Activated naive CD4-positive, alpha-beta T cell treated with anti-CD3 and anti-CD28 coated beads, Interleukin-2, amount 50 U/mL, for 24 hours (primary cell): ENCODE measurements around the gene WBP1.
"Not testable (repeated sequence)": the region's sequence is repeated elsewhere in the genome, so short reads cannot be mapped to it uniquely, and the experiment has no call there.

Experiments used
- H3K27ac Mint-ChIP-seq: one replicate; pipeline ENCODE4 v1.8.0; 2021; ENCODE audit warnings: mild to moderate bottlenecking, mixed read lengths
- H3K27me3 Mint-ChIP-seq: one replicate; pipeline ENCODE4 v1.8.0; 2021; ENCODE audit warnings: mixed read lengths
- H3K36me3 Mint-ChIP-seq: one replicate; pipeline ENCODE4 v1.8.0; 2021; ENCODE audit warnings: mixed read lengths
- H3K4me1 Mint-ChIP-seq: one replicate; pipeline ENCODE4 v1.8.0; 2021; ENCODE audit warnings: mixed read lengths
- H3K4me3 Mint-ChIP-seq: one replicate; pipeline ENCODE4 v1.8.0; 2021; ENCODE audit warnings: mild to moderate bottlenecking, mixed read lengths
- H3K9me3 Mint-ChIP-seq: one replicate; pipeline ENCODE4 v1.8.0; 2021; ENCODE audit warnings: mixed read lengths

WBP1 gene

GRCh38 chr2:74439803-74440377 is 18.3 kb upstream of the WBP1 start:
- peaks cover 16% of the 10 kb centered on the region for H3K27me3 Mint-ChIP-seq
- H3K4me1 Mint-ChIP-seq = peaks cover 8% of the 10 kb centered on the region
- H3K27ac Mint-ChIP-seq = no peak overlapping the region
- H3K36me3 Mint-ChIP-seq = no peaks in the 10 kb centered on the region
- no peaks in the 10 kb centered on the region for H3K9me3 Mint-ChIP-seq
- peak overlapping the region; percentile 60 for H3K4me3 Mint-ChIP-seq

- Mint-ChIP-seq H3K36me3 (no peaks in the 10 kb centered on the region), H3K4me3 (peak overlapping the region; percentile 60), H3K4me1 (peaks cover 8% of the 10 kb centered on the region), H3K9me3 (no peaks in the 10 kb centered on the region), H3K27me3 (peaks cover 18% of the 10 kb centered on the region), H3K27ac (no peak overlapping the region)
These were observed 17.7 kb upstream of the WBP1 start for GRCh38 chr2:74440378-74441169.

GRCh38 chr2:74441170-74441689 is 17.0 kb upstream of the WBP1 start:
- H3K4me3 Mint-ChIP-seq = no peak overlapping the region
- no peaks in the 10 kb centered on the region for H3K9me3 Mint-ChIP-seq
- no peaks in the 10 kb centered on the region for H3K36me3 Mint-ChIP-seq
- peaks cover 18% of the 10 kb centered on the region for H3K27me3 Mint-ChIP-seq
- H3K27ac Mint-ChIP-seq = no peak overlapping the region
- peaks cover 8% of the 10 kb centered on the region for H3K4me1 Mint-ChIP-seq

- peaks cover 18% of the 10 kb centered on the region for H3K27me3 Mint-ChIP-seq
- H3K4me1 Mint-ChIP-seq = peaks cover 8% of the 10 kb centered on the region
- H3K4me3 Mint-ChIP-seq = peak within 1 kb of the TSS; percentile 82
- no peak within 1 kb of the TSS for H3K27ac Mint-ChIP-seq
- H3K36me3 Mint-ChIP-seq = no peaks in the 10 kb centered on the region
- no peaks in the 10 kb centered on the region for H3K9me3 Mint-ChIP-seq
These were observed 16.4 kb upstream of the WBP1 start, which contains the start of gene RTKN for GRCh38 chr2:74441690-74442482. TSS of gene RTKN (minus strand) at chr2:74441937. CDS start at chr2:74441816, 121 bp downstream.

GRCh38 chr2:74442483-74443297 is 15.5 kb upstream of the WBP1 start:
- peaks cover 18% of the 10 kb centered on the region for H3K27me3 Mint-ChIP-seq
- H3K27ac Mint-ChIP-seq, H3K4me1 Mint-ChIP-seq, H3K36me3 Mint-ChIP-seq, H3K9me3 Mint-ChIP-seq: not testable (repeated sequence)
- peak overlapping the region; percentile 82 for H3K4me3 Mint-ChIP-seq

GRCh38 chr2:74444498-74445318 is 13.5 kb upstream of the WBP1 start:
- H3K27ac Mint-ChIP-seq = no peak overlapping the region
- no peaks in the 10 kb centered on the region for H3K9me3 Mint-ChIP-seq
- no peaks in the 10 kb centered on the region for H3K36me3 Mint-ChIP-seq
- peaks cover 14% of the 10 kb centered on the region for H3K27me3 Mint-ChIP-seq
- H3K4me1 Mint-ChIP-seq = peaks cover 8% of the 10 kb centered on the region
- no peak overlapping the region for H3K4me3 Mint-ChIP-seq

GRCh38 chr2:74447230-74447999 is 10.8 kb upstream of the WBP1 start:
- no peaks in the 10 kb centered on the region for H3K9me3 Mint-ChIP-seq
- no peaks in the 10 kb centered on the region for H3K36me3 Mint-ChIP-seq
- H3K4me1 Mint-ChIP-seq = peaks cover 3% of the 10 kb centered on the region
- H3K4me3 Mint-ChIP-seq = no peak overlapping the region
- H3K27me3 Mint-ChIP-seq = peaks cover 7% of the 10 kb centered on the region
- no peak overlapping the region for H3K27ac Mint-ChIP-seq

GRCh38 chr2:74448771-74449170 is 9.5 kb upstream of the WBP1 start:
- Mint-ChIP-seq H3K9me3 (no peaks in the 10 kb centered on the region), H3K27ac (no peak overlapping the region), H3K4me3 (no peak overlapping the region), H3K36me3 (no peaks in the 10 kb centered on the region), H3K4me1 (peaks cover 13% of the 10 kb centered on the region), H3K27me3 (peaks cover 6% of the 10 kb centered on the region)

- no peaks in the 10 kb centered on the region for H3K9me3 Mint-ChIP-seq
- H3K36me3 Mint-ChIP-seq = peaks cover 6% of the 10 kb centered on the region
- peaks cover 27% of the 10 kb centered on the region for H3K4me1 Mint-ChIP-seq
- no peaks in the 10 kb centered on the region for H3K27me3 Mint-ChIP-seq
- no peak overlapping the region for H3K27ac Mint-ChIP-seq
- no peak overlapping the region for H3K4me3 Mint-ChIP-seq
These were observed 7.6 kb upstream of the WBP1 start for GRCh38 chr2:74450570-74451190.

GRCh38 chr2:74454654-74455511 is 3.4 kb upstream of the WBP1 start, which contains the start of gene INO80B:
TSS of gene INO80B (plus strand) at chr2:74455087. CDS start at chr2:74455117, 30 bp downstream.
- H3K27ac Mint-ChIP-seq = peak within 1 kb of the TSS; percentile 99
- H3K4me1 Mint-ChIP-seq = peaks cover 61% of the 10 kb centered on the region
- peak within 1 kb of the TSS; percentile 99 for H3K4me3 Mint-ChIP-seq
- no peaks in the 10 kb centered on the region for H3K9me3 Mint-ChIP-seq
- peaks cover 13% of the 10 kb centered on the region for H3K36me3 Mint-ChIP-seq
- H3K27me3 Mint-ChIP-seq = no peaks in the 10 kb centered on the region

- peak overlapping the region; percentile 99 for H3K27ac Mint-ChIP-seq
- peaks cover 15% of the 10 kb centered on the region for H3K36me3 Mint-ChIP-seq
- H3K4me1 Mint-ChIP-seq = peaks cover 69% of the 10 kb centered on the region
- H3K27me3 Mint-ChIP-seq = no peaks in the 10 kb centered on the region
- H3K4me3 Mint-ChIP-seq = peak overlapping the region; percentile 99
- no peaks in the 10 kb centered on the region for H3K9me3 Mint-ChIP-seq
These were observed 1.1 kb upstream of the WBP1 start for GRCh38 chr2:74457129-74457548.

- H3K4me1 Mint-ChIP-seq = peaks cover 64% of the 10 kb centered on the region
These were observed 598 bp upstream of the WBP1 start for GRCh38 chr2:74457549-74458131.

More at GRCh38 chr2:74457549-74458131, 598 bp upstream of the WBP1 start:
- Mint-ChIP-seq H3K27me3 (no peaks in the 10 kb centered on the region), H3K36me3 (peaks cover 15% of the 10 kb centered on the region), H3K9me3 (no peaks in the 10 kb centered on the region), H3K4me3 (peak overlapping the region; percentile 99), H3K27ac (peak overlapping the region; percentile 92)
